Measurements from ENCODE around the gene MANF.

MANF gene

DNA sequence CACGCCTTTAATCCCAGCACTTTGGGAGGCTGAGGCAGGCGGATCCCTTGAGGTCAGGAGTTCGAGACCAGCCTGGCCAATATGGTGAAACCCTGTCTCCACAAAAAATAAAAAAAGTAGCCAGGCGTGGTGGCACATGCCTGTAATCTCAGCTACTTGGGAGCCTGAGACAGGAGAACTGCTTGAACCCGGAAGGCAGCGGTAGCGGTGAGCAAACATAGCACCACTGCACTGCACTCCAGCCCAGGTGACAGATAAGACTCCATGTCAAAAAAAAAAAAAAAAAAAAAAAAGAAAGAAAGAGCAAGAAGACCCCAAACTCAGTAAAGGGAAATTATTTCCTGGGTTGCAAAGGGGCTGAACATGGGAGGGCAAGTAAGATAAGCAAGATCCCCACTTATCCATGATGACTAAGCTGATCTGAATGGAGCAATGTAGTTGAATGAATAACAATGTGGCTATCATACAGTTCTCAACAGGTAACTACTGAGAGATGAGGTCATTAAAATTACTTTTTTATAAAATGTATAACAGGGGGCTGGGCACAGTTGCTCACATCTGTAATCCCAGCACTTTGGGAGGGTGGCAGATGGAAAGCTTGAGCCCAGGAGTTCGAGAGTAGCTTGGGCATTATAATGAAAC lies 52.0 kb downstream of the MANF start:
- no peak for DNase-seq (ENCODE audit: low spot score)

Measured in ecto neural progenitor cell (in vitro differentiated cells).